ENCODE results near the gene SHB.

Gene SHB

DNA sequence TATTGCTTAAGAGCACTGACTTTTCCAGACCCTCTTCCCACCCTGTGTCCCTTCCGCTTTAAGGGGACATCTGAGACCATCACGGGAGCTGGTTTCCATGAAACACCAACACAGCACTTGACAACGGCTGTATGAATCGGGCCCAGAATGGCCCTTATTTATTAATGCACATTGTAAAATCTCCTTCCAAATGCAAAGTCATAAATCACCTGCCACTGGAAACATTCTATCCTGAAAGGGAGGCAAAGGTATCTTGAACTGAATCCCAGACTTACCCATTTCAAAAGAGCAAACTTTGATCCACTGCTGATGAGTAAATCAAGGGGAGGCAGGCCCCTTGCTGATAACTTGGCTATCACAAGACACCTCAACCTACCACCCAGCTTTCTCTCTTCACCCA lies 37.4 kb downstream of the SHB start:
- in situ Hi-C loops (cut with HindIII; ENCODE audit: low sequenced_read_pairs): no loop called here
- TF ChIP-seq, protein P1, sequence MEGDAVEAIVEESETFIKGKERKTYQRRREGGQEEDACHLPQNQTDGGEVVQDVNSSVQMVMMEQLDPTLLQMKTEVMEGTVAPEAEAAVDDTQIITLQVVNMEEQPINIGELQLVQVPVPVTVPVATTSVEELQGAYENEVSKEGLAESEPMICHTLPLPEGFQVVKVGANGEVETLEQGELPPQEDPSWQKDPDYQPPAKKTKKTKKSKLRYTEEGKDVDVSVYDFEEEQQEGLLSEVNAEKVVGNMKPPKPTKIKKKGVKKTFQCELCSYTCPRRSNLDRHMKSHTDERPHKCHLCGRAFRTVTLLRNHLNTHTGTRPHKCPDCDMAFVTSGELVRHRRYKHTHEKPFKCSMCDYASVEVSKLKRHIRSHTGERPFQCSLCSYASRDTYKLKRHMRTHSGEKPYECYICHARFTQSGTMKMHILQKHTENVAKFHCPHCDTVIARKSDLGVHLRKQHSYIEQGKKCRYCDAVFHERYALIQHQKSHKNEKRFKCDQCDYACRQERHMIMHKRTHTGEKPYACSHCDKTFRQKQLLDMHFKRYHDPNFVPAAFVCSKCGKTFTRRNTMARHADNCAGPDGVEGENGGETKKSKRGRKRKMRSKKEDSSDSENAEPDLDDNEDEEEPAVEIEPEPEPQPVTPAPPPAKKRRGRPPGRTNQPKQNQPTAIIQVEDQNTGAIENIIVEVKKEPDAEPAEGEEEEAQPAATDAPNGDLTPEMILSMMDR (IDR thresholded peaks at IDR 0.05; ENCODE audit: low read depth, low read length, missing control alignments): no peak
- no peak for DNase-seq (ENCODE audit: low read depth)
- no peak overlapping the region for H3K4me3 ChIP-seq (ENCODE audit: low read depth, low read length)

DNA sequence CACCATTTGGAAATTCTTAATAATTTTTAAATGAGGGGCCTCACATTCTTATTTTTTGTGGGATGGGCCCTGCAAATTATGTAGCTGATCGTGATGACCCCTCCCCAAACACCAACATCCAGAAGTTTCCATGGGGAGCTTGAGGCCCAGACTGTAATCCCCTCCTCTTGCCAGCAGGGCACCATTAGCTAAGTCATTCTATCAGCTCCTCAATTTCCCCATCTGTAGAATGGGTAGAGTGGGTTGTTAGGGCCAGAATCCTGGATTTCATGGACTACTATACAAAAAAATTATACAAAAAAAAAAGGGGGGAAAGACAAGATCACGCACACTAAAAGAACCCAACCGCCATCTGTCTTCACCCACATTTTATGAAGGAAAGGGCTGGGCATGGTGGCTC lies 38.4 kb downstream of the SHB start:
- in situ Hi-C loops (cut with HindIII; ENCODE audit: low sequenced_read_pairs): no loop called here

DNA sequence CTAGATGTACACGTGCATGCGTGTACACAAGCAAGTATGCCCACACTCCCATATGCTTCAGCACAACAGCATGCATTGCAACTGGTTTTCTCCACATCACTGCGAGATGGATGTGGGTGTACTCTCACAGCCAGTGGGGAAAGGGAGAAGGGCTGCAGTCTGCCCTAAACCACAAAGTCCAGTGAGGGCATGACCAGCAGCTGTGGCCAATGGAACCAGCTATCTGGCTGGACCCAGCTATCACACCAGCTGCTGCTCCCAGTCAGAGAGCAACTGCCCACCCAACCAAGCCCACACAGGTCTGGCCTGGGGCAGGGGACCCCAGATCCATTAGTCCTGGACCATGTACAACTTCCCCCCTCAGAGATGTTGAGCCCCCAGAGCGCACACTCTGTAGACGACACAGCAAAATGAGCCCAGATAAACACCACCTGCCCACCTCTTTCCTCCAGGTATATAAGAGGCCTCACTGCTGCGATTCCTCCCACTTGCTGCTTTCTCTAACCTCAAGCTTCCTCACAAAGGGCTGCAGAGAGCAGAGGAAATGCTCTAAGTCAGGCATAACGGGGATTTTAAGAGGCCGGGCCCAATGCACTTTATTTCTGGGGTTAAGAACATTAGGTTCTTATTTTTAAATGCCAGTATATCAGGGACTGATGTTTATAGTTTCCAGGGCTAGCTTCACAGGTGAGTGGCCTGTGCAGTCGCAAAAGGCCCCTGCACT lies 39.0 kb downstream of the SHB start:
- TF ChIP-seq, protein P1 (IDR thresholded peaks at IDR 0.05; ENCODE audit: low read depth, low read length, missing control alignments): no peak
- in situ Hi-C loops (cut with HindIII; ENCODE audit: low sequenced_read_pairs): no loop called here
- H3K4me3 ChIP-seq (ENCODE audit: low read depth, low read length): no peak overlapping the region
- no peak for DNase-seq (ENCODE audit: low read depth)

More for the DNA sequence above, 38.4 kb downstream of the SHB start:
- H3K4me3 ChIP-seq (ENCODE audit: low read depth, low read length): no peak overlapping the region
- TF ChIP-seq, protein P1 (IDR thresholded peaks at IDR 0.05; ENCODE audit: low read depth, low read length, missing control alignments): no peak
- no peak for DNase-seq (ENCODE audit: low read depth)

DNA sequence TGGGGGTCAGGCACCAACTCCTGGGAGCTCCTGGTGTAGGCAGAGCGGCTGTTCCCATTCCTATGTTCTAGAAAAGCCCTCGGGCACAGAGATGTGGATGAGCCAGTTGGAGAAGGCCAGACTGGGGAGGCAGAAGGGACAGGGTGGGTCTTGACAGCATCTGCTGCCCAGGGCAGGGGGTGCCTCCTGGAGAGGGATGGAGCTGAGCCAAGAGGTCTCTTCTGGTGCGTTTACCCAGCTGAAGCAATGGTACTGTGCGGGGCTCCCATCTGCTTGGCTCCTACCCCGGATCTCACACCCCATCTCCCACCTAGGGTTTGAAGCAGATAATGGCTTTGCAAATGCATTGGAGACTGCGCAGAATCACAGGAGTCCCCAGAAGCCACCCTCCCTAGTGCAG lies 41.3 kb downstream of the SHB start:
- TF ChIP-seq, protein P1 (IDR thresholded peaks at IDR 0.05; ENCODE audit: low read depth, low read length, missing control alignments): no peak
- H3K4me3 ChIP-seq (ENCODE audit: low read depth, low read length): no peak overlapping the region
- in situ Hi-C loops (cut with HindIII; ENCODE audit: low sequenced_read_pairs): no loop called here
- no peak for DNase-seq (ENCODE audit: low read depth)

DNA sequence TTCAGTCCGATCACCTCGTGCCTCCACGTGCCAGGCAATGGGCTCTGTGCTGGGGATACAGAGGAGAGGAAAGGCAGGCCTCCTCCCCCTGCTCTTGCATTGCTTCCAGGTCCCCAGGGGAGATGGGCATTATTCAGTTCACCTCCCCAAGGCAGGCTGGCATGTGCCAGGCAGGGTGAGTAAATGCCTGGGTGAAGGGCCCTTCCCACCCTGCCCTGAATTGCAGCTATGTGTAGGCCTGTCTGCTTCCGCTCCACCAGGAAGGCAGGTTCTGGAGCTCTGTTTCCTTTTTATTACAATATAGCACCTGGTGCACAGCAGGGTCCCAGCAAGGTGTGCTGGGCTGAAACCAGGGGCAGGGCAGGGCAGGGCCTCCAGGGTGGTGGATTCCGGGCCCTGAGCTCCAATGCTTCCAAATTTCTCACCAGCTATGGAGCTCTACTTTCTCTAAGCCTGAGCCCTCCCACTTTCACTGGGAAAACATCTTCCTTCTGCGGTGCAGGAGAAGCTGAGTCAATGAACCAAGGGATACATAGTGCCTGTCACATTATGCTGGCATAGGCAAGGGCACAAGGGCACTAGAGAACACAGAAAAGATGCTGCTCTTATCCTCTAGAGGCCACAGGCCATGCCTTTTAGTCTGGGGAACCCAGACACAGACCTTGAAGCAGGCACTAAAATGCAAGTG lies 42.0 kb downstream of the SHB start:
- H3K4me3 ChIP-seq (ENCODE audit: low read depth, low read length): no peak overlapping the region
- TF ChIP-seq, protein P1 (IDR thresholded peaks at IDR 0.05; ENCODE audit: low read depth, low read length, missing control alignments): no peak
- in situ Hi-C loops (cut with HindIII; ENCODE audit: low sequenced_read_pairs): no loop called here
- DNase-seq (ENCODE audit: low read depth): no peak

DNA sequence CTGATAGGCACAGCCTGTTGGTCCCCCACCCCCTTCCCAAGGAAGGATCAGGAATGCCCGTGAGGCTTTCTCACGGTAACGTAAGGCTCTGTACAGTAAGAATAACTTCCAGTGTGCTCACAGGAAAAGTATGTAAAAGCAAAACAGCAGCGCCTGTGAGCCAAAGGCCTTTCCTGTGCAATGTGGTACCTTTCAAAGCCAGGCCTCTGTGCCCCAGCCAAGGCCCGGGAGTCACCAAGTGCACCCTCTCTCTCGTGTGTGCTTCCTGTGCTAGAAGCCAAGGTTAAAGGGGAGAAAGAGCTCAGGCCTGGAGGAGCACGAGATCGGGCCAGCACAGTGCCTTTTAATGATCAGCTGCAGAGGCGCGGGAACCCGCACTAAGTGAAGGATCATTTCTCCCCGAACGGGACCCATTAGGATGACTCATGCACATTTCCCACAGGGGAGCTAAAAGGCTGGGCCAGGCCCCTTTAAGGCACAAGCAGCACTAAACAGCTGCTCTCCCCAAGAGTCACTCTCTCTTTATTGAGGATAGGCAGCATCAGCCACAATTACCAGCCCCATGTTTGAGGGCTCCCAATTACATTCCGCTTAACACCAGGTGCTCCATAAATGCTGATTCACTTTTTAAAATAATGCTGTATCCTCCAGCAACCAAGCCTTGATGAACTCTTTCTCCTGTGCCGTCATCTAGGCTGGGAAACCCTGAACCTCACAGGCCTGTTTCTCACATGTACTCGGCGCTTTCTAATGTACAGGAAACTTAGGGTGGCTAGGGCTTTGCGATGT lies 42.8 kb downstream of the SHB start:
- in situ Hi-C loops (cut with HindIII; ENCODE audit: low sequenced_read_pairs): no loop called here
- no peak overlapping the region for H3K4me3 ChIP-seq (ENCODE audit: low read depth, low read length)
- TF ChIP-seq, protein P1 (IDR thresholded peaks at IDR 0.05; ENCODE audit: low read depth, low read length, missing control alignments): no peak
- DNase-seq (ENCODE audit: low read depth): peak; percentile 83
